OCI-LY3 (cell line): ENCODE results near the gene IL1RN.

ENCODE experiments used
- EZH2phosphoT487 ChIP-seq: fragments of 200-600 bp; shearing (Covaris generic); IDR thresholded peaks from 2 replicates; pipeline ENCODE4 v1.6.1; 2018; ENCODE audit warnings: antibody characterized with exemption, mixed run types, low read depth
- TF ChIP-seq, protein P1 (sequence below): fragments of 200-600, 300-600 bp; sonication (generic); IDR thresholded peaks from 2 replicates; pipeline ENCODE4 v1.5.1; 2014; ENCODE audit warnings: antibody characterized with exemption, low read length, low read depth

- TF ChIP-seq, protein P1, sequence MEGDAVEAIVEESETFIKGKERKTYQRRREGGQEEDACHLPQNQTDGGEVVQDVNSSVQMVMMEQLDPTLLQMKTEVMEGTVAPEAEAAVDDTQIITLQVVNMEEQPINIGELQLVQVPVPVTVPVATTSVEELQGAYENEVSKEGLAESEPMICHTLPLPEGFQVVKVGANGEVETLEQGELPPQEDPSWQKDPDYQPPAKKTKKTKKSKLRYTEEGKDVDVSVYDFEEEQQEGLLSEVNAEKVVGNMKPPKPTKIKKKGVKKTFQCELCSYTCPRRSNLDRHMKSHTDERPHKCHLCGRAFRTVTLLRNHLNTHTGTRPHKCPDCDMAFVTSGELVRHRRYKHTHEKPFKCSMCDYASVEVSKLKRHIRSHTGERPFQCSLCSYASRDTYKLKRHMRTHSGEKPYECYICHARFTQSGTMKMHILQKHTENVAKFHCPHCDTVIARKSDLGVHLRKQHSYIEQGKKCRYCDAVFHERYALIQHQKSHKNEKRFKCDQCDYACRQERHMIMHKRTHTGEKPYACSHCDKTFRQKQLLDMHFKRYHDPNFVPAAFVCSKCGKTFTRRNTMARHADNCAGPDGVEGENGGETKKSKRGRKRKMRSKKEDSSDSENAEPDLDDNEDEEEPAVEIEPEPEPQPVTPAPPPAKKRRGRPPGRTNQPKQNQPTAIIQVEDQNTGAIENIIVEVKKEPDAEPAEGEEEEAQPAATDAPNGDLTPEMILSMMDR = no peak
- no peak for TF ChIP-seq EZH2phosphoT487
Measured at GRCh38 chr2:113150258-113150601, 22.8 kb downstream of the IL1RN start.
